Measurements from ENCODE around the gene RTN1. TPM values are rescaled to one million over a fixed set of nuclear protein-coding genes. Genes with fewer than 3 reads are reported as not detected.

Gene RTN1
- total RNA-seq, 4 donors from 2014 or later: 5.0 to 7.0 (median 5.7) TPM

- TF ChIP-seq, protein P1, sequence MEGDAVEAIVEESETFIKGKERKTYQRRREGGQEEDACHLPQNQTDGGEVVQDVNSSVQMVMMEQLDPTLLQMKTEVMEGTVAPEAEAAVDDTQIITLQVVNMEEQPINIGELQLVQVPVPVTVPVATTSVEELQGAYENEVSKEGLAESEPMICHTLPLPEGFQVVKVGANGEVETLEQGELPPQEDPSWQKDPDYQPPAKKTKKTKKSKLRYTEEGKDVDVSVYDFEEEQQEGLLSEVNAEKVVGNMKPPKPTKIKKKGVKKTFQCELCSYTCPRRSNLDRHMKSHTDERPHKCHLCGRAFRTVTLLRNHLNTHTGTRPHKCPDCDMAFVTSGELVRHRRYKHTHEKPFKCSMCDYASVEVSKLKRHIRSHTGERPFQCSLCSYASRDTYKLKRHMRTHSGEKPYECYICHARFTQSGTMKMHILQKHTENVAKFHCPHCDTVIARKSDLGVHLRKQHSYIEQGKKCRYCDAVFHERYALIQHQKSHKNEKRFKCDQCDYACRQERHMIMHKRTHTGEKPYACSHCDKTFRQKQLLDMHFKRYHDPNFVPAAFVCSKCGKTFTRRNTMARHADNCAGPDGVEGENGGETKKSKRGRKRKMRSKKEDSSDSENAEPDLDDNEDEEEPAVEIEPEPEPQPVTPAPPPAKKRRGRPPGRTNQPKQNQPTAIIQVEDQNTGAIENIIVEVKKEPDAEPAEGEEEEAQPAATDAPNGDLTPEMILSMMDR (IDR thresholded peaks at IDR 0.05): no peak
- no peak for TF ChIP-seq POLR2A (IDR thresholded peaks at IDR 0.05)
- Histone ChIP-seq H3K36me3 (no peaks in the 10 kb centered on the region), H3K4me1 (no peaks in the 10 kb centered on the region), H3K27ac (no peak overlapping the region), H3K27me3 (no peaks in the 10 kb centered on the region), H3K9me3 (no peaks in the 10 kb centered on the region), H3K4me3 (no peak overlapping the region)
- no peak for DNase-seq
Observed at GRCh38 chr14:59827401-59827800, 43.2 kb downstream of the RTN1 start.

DNA sequence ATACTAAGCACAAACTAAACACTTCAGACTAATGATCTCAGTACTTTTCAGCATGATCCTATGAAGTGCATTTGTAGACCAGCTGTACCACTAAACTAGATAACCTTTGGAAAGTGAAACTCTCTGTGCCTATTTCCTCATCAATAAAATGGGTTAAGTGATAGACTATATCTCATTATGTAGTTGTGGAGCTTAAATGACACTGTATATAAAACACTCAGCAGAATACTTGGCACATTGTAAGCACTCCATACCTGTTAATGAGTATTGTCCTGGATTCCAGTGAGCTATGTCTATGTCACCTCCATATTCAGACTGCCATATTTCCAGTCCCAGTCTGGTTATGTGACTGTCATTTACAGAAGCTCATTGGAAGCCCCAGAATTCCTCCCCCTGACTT is 44.4 kb downstream of the RTN1 start:
- DNase-seq: no peak
- Histone ChIP-seq H3K36me3 (no peaks in the 10 kb centered on the region), H3K4me1 (no peaks in the 10 kb centered on the region), H3K4me3 (no peak overlapping the region), H3K27ac (no peak overlapping the region), H3K27me3 (no peaks in the 10 kb centered on the region), H3K9me3 (no peaks in the 10 kb centered on the region)
- TF ChIP-seq, protein P1 (IDR thresholded peaks at IDR 0.05): no peak
- no peak for TF ChIP-seq POLR2A (IDR thresholded peaks at IDR 0.05)

DNA sequence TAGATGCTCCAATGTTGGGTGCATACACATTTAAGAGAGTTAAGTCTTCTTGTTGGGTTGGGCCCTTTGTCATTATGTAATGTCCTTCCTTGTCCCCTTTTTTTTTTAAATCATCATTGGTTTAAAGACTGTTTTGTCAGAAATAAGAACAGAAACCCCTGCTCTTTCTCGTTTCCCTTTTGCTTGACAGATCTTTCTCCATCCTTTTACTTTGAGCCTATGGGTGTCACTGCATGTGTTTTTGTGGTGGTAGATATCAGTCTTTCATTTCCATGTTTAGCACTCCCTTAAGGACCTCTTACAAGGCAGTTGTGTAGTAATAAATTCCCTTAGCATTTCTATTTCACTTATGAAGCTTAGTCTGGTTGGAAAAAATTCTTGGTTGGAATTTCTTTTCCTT is 47.4 kb downstream of the RTN1 start:
- H3K4me1 ChIP-seq: no peaks in the 10 kb centered on the region
- H3K9me3 ChIP-seq: no peaks in the 10 kb centered on the region
- no peak overlapping the region for H3K4me3 ChIP-seq
- H3K36me3 ChIP-seq: no peaks in the 10 kb centered on the region
- DNase-seq: no peak
- TF ChIP-seq, protein P1 (IDR thresholded peaks at IDR 0.05): no peak
- no peak for TF ChIP-seq POLR2A (IDR thresholded peaks at IDR 0.05)
- H3K27me3 ChIP-seq: no peaks in the 10 kb centered on the region
- no peak overlapping the region for H3K27ac ChIP-seq

DNA sequence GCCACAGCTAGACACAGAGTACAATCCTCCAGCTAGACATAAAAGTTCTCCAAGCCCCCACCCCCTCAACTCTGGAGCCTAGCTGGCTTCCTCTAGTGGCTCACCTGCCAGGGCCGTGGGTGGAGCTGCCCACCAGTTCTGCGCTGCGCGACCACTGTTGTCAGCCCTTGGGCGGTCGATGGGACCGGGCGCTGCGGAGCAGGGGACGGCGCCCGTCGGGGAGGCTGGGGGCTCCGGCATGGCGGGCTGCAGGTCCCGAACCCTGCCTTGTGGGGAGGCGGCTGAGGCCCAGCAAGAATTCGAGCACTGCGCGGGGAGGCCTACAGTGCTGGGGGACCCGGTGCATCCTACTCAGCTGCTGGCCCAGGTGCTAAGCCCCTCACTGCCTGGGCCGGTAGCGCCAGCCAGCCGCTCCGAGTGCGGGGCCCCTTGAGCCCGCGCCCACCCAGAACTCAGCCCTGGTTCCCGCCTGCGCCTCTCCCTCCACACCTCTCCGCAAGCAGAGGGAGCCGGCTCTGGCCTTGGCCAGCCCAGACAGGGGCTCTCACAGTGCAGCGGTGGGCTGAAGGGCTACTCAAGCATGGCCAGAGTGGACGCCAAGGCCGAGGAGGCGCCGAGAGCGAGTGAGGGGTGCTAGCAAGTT is 51.0 kb downstream of the RTN1 start:
- H3K4me1 ChIP-seq: no peaks in the 10 kb centered on the region
- no peaks in the 10 kb centered on the region for H3K36me3 ChIP-seq

GRCh38 chr14:59816941-59817340 is 53.6 kb downstream of the RTN1 start:
- Histone ChIP-seq H3K9me3 (no peaks in the 10 kb centered on the region), H3K27me3 (no peaks in the 10 kb centered on the region), H3K27ac (no peak overlapping the region), H3K4me3 (no peak overlapping the region), H3K36me3 (no peaks in the 10 kb centered on the region), H3K4me1 (no peaks in the 10 kb centered on the region)
- DNase-seq: no peak
- TF ChIP-seq POLR2A (IDR thresholded peaks at IDR 0.05): no peak
- TF ChIP-seq, protein P1 (IDR thresholded peaks at IDR 0.05): no peak

More for the DNA sequence above, 51.0 kb downstream of the RTN1 start:
- no peaks in the 10 kb centered on the region for H3K27me3 ChIP-seq
- no peak overlapping the region for H3K4me3 ChIP-seq
- H3K27ac ChIP-seq: no peak overlapping the region
- H3K9me3 ChIP-seq: no peaks in the 10 kb centered on the region
- no peak for DNase-seq
- TF ChIP-seq, protein P1 (IDR thresholded peaks at IDR 0.05): no peak
- no peak for TF ChIP-seq POLR2A (IDR thresholded peaks at IDR 0.05)

- no peak overlapping the region for H3K27ac ChIP-seq
- no peaks in the 10 kb centered on the region for H3K36me3 ChIP-seq
- H3K4me3 ChIP-seq: no peak overlapping the region
- no peaks in the 10 kb centered on the region for H3K27me3 ChIP-seq
- no peaks in the 10 kb centered on the region for H3K9me3 ChIP-seq
- no peaks in the 10 kb centered on the region for H3K4me1 ChIP-seq
- DNase-seq: no peak
- TF ChIP-seq POLR2A (IDR thresholded peaks at IDR 0.05): no peak
- TF ChIP-seq, protein P1 (IDR thresholded peaks at IDR 0.05): no peak
Observed at GRCh38 chr14:59814988-59815387, 55.6 kb downstream of the RTN1 start.

Measured in Peyer's patch (tissue), 4 donors.